HTERT RPE-1 (cell line): ENCODE results near the gene SNRPF.

Source experiments
- in situ Hi-C: fragments of 300-500 bp; cut with MboI; formaldehyde crosslinking; loops from 4 replicates; pipeline ENCODE4 v1.14.3; 2020; ENCODE audit warnings: low sequenced_read_pairs

SNRPF gene

GRCh38 chr12:95857799-95858198 is 953 bp upstream of the SNRPF start:
- in situ Hi-C loops = no loop called here

- in situ Hi-C loops = no loop called here
Measured at GRCh38 chr12:95859344-95859816, 628 bp downstream of the SNRPF start.

- in situ Hi-C loops = no loop called here
Measured at GRCh38 chr12:95859947-95860850, 1.4 kb downstream of the SNRPF start.

DNA sequence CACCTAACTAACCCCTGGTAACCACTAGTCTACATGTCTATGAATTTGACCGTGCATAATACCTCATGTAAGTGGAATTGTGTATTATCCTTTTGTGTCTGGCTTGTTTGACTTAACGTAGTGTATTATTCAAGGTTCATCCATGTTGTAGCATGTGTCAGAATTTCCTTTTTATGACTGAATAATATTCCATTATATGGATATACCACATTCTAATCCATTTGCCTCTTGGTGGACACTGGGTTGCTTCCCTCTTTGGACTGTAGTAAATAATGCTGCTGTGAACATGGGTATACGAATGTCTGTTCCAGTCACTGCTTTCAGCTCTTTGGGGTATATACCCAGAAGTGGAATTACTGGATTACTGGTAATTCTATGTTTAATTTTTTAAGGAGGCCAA is 3.3 kb downstream of the SNRPF start:
- in situ Hi-C loops = no loop called here

- in situ Hi-C loops = no loop called here
Measured at GRCh38 chr12:95863337-95863736, 4.6 kb downstream of the SNRPF start.

DNA sequence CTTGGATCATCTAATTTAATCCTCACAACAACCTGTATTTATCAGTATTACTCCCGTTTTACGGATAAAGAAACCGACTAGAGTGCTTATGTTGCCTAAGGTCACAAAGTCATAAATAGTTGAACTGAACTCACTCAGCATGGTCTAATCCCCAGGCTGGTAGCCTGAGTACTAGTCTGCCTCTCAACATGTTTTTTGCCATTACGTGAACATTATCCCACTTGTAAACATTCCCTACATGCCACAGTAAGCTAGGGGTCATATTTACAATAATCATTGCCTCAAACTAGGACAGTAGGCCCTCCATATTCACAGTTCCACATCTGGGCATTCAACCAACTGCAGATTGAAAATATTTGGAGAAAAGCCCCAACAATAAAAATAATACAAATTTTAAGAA is 12.1 kb downstream of the SNRPF start:
- in situ Hi-C loops = no loop called here

DNA sequence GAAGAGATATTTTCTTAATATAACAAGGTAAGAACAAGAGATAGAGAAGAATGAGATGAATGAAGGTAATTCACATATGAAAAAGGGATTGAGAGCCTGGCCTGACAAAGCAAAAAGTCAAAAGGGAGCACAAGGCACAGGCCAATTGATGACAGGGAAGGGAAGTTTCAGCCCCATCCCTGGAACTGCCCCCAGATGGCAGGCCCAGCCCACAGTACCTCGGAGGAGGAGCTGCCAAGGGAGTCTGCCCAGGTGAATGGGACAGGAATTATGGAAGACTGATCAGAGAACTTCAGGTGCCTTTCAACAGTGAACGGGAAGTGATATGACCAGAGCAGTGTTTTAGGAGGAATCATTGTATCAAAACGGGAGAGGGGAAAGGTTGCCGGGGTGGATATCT is 15.7 kb downstream of the SNRPF start:
- in situ Hi-C loops = no loop called here

- in situ Hi-C loops = no loop called here
Measured at GRCh38 chr12:95877622-95878021, 18.9 kb downstream of the SNRPF start.

- in situ Hi-C loops = no loop called here
Measured at GRCh38 chr12:95880895-95881294, 22.1 kb downstream of the SNRPF start.

DNA sequence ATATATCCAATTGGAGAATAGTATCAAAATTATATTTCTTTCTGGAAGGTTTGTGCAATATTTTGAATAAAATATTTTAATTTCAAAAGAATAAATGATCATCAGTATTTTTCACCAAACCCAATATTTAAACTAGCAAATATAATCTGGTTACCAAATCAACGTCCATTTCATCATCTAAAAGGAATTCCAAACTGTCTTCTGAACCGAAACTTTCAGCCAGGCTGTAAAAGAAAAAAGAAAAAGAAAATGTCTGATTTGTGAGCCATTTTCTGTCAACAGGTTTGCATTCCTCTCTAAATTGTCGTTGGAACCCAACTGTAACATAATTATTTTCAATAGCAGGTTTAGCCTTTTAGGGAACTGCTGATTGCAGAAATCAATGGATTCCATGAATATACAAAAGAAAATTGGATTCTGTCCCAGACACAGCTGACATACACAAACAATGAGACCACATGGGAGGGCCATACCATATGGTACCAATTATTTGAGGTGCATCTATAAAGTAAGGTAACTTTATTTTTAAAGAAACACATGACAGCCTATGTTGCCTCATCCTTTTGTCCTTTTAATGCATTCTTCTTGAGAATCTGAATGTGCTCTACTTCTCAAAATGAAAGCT is 22.7 kb downstream of the SNRPF start:
- in situ Hi-C loops = no loop called here

DNA sequence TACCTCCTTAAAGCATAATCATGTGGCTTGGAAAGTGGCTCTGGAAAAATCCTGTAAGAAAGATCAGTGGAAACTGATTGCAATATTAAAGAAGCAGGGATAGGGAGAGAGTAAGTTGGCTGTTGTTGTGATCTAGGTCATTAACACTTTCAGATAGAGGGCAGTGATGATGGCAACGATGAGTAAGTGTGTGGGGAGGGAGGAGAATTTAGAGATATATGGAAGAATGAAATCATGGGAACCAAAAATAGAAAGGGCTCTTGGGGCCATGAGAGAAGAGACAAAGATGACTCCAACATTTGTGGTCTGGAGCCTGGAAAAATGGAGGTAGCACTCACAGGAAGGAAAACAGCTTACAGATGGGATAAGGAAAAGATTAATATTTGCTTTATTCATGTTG is 23.3 kb downstream of the SNRPF start:
- in situ Hi-C loops = no loop called here

GRCh38 chr12:95882873-95883272 is 24.1 kb downstream of the SNRPF start:
- in situ Hi-C loops = no loop called here

DNA sequence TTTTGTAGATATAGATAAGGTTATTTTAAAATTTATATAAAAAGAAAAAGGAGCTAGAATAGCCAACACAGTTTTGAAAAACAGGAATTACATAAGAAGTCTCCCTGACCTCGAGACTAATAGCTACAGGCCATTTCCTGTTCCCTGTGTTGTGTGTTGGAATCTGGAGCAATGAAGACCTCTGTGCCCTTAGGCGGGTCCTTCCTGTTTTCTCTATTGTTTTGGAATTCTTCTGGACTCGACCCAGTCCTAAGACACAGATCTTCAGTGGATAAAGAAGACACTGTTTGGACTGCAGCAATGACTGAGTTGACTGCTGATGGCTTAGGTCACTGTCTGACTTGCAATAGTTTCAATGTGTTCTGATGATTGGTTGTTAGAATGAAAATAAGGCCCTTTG is 26.2 kb downstream of the SNRPF start:
- in situ Hi-C loops = no loop called here

DNA sequence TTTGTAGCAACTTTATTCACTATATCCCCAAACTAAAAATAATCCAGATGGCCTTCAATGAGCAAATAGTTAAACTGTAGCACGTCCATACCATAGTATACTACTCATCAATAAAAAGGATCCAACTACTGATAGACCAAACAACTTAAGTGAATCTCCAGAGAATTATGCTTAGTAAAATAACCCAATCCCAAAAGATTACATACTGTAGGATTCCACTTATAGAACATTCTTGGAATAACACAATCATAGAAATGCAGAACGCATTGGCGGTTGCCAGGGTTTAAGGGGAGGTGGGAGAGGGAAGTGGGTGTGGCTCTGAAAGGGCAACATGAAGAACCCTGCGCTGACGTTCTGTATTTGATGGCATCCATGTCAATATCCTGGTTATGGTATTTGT is 28.6 kb downstream of the SNRPF start:
- in situ Hi-C loops = no loop called here

GRCh38 chr12:95890958-95891357 is 32.2 kb downstream of the SNRPF start:
- in situ Hi-C loops = no loop called here

DNA sequence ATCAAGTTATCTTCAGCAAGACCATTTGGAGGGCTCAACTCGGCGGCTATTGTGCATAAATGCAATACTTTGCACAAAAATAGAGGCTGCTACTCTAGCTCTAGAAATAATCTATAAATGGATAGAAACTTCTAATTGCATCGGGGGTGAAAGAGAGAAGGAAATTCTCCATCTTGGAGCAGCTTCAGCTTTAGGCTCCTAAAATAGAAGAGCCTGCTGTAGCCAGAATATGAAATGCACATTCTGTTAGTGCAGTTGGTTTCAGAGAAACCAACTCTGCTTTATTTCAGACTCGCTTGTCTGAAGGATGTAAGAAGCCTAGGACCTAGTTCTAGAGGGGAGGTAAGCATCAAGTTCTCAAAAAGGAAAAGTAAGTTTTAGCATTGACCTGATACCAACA is 38.1 kb downstream of the SNRPF start:
- in situ Hi-C loops = no loop called here

DNA sequence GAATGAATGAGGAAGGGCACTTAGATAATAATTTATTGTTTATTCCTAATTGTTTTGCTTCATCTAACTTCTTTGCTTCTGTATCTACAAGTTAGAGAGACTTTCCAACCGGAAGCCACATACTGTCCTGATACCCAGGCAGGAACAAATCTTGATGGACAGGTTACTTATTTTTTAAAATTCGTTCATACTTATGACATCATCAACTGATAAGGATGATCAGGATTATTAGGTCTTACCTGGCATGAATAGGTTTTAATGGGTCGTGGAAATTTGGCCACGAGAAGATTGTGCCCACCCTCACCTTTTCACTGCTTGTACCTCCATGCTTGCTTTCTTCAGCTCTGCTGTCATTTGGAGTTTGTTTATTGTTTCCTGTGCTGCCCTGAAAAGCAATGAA is 39.3 kb downstream of the SNRPF start:
- in situ Hi-C loops = no loop called here

DNA sequence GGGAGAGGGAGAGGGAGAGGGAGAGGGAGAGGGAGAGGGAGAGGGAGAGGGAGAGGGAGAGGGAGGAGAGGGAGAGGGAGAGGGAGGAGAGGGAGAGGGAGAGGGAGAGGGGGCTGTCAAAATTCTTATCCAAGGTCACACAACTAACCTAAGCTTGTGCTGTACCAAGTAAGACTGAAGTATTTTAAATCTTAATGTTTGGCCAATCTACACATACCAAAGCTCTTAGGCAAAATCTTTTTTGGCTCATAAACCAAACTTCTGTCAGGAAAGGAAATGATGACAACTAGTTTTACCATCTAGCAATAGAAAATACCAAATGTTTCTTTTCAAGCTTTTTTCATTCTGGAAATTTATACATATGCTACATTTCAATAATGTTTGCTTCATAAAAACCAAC is 49.8 kb downstream of the SNRPF start:
- in situ Hi-C loops = no loop called here

DNA sequence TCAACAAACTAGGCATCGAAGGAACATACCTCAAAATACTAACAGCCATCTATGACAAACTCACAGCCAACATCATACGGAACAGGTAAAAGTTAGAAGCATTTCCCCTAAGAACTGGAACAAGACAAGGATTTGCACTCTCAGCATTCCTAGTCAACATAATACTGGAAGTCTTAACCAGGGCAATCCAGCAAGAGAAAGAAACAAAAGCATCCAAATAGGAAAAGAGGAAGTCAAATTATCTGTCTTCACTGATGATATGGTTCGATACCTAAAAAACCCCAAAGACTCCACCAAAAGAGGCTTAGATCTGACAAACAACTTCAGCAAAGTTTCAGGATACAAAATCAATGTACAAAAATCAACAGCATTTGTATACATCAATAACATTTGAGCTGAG is 51.1 kb downstream of the SNRPF start:
- in situ Hi-C loops = no loop called here
